EH (cell line): ENCODE measurements around the gene ACSM4.
A peak's percentile ranks its signal among the peaks of the same experiment; 100 is the strongest.
"Not testable (repeated sequence)": the region's sequence is repeated elsewhere in the genome, so short reads cannot be mapped to it uniquely, and the experiment has no call there.

ENCODE experiments used
- DNase-seq: peaks from one replicate; pipeline ENCODE4 v3.0.0-alpha.2; 2015; ENCODE audit warnings: low read depth

Gene ACSM4, protein sequence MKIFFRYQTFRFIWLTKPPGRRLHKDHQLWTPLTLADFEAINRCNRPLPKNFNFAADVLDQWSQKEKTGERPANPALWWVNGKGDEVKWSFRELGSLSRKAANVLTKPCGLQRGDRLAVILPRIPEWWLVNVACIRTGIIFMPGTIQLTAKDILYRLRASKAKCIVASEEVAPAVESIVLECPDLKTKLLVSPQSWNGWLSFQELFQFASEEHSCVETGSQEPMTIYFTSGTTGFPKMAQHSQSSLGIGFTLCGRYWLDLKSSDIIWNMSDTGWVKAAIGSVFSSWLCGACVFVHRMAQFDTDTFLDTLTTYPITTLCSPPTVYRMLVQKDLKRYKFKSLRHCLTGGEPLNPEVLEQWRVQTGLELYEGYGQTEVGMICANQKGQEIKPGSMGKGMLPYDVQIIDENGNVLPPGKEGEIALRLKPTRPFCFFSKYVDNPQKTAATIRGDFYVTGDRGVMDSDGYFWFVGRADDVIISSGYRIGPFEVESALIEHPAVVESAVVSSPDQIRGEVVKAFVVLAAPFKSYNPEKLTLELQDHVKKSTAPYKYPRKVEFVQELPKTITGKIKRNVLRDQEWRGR

DNA sequence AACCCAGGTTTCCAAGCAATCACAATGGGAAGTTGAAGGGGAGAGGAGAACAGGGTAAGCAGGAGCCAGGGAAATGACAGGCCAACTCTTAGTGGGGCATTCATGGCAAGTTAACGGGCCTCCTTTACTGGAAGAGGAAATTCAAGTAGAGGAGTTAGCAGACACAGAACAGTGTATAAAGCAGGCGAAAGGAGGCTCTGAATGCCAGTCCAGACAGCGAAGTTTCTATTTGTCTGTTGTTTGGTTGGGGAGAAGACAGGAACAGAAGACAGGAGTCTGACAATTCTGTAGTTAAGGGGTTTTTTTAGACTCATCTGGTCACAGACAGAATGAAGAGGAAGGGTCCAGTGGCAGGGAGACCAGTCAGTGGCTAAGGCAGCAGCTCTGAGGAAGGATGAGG lies at the start of gene ACSM4:
TSS of gene ACSM4 (plus strand) at position 301 of the 400 bp plus-strand sequence. CDS start 260 bp downstream, outside the sequence.
- no peak for DNase-seq

DNA sequence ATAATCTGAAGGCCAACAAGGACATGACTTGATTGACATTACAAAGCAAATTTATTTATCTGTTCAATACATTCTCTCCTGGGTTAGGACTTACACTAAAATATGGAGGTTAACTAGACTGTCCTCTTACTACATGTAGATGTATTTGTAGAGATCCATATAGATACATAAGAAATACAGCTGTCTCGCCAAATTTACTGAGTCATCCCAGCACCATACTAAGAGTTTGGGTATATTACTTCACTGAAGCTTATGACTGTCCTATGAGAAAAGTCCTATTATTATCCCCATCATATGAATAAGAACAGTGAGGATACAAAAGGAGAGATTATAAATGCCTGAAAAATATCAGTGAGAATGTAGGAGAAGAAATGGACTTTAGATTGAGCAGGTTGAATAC lies 44.8 kb upstream of the ACSM4 start:
- DNase-seq: no peak

DNA sequence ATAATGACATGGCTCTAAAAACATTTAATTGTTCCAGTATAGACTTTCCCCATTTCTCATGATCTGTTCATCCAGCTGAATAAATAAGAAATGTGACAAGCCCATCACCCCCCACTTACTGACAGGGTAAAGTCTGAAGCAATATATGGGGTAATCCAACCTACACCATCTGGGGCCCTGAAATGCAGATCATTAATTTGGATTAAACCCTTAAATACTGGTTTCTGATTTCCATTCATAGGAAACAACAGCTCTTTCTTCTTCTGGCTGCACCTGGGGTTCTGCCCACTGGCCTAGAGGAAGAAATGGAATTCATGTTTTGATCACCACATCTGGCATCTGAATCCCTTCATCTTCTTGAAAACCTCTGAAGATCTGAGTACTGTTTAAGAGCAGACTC lies 39.3 kb upstream of the ACSM4 start:
- DNase-seq: no peak

DNA sequence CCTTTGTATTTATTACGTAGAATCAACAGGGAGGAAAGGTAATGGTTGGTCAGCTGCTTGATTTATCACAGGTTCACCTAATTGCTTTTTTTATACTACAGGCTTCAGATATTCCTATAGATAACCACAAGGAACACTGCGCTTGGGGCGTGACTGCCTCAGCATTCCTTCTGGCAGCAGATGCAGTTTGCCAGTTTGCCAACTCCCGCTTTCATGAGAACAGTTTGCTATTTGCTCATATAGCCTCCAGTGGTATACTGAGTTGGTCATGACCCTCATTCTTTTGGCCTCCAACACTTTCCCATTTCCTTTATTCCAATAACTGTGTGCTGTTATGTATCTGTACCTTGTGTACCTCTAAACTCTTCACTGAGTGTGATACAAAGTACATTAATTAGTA lies 38.6 kb upstream of the ACSM4 start:
- no peak for DNase-seq

DNA sequence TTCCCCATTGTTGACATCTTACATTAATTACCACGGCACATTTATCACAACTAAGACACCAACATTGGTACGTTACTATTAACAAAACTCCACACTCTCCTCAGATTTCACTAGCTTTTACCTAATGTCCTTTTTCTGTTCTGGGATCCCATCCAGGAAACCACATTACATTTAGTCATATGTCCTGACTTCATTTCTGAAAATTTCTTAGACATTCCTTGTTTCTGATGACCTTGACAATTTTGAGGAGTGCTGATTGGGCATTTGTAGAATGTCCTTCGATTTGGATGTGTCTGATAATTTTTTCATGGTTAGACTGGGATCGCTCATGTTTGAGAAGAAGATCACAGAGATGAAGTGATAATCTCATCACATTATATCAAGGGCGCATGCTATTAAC lies 34.6 kb upstream of the ACSM4 start:
- DNase-seq: no peak

DNA sequence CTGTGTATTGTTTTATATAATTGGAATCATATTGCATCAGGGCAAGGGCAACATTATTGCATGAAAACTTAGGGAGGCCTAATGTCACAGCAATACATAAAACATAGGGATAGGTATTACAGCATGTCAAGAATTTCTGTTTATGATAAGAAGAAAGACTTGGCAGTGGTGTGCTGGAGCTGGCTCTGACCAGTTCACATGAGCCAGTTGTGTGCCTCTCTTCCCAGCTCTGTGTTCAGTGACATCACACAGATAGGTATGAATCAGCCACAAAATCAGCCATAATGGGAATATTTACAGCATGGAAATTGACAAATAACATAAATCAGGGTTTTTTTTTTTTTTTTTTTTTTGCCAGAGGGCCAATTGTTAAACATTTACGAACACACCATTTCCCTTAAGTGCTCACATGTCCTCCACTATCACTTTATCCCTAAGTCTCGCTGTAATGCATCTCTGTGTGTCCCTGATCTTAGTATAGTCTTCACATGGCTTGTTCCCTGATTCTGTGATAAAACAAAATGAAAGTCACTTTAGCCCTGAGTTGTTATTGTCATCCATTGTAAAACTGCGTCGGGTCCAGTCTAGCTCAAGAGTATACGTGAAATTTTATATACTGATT lies 31.9 kb upstream of the ACSM4 start:
- no peak for DNase-seq

DNA sequence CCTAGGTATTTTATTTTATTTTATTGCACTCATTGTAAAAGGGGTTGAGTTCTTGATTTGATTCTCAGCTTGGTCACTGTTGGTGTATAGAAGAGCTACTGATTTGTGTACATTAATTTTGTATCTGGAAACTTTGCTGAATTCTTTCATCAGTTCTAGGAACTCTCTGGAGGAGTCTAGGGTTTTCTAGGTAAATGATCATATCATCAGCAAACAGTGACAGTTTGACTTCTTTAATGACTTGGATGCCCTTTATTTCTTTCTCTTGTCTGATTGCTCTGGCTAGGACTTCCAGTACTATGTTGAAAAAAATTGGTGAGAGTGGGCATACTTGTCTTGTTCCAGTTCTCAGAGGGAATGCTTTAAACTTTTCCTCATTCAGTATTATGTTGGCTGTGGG lies 28.4 kb upstream of the ACSM4 start:
- not testable (repeated sequence) for DNase-seq

DNA sequence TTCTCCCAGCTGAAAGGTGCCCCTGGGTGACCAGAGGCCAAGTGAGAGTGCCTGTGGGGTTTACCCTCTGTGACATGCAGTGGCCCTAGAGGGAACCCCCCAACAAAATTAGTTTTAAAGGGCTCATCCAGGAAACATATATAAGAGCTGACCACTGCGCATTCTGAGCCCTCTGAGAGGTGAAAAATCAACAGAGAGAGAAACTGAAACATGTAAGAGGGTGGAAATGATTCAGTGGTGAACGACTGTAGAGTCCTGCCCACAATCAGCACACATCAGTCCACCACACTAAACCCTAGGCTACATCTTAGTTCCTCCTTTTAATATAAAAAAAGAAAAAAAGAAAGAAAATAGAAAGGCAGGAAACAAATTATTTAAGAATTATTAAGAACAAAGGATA lies 21.0 kb upstream of the ACSM4 start:
- DNase-seq: no peak

DNA sequence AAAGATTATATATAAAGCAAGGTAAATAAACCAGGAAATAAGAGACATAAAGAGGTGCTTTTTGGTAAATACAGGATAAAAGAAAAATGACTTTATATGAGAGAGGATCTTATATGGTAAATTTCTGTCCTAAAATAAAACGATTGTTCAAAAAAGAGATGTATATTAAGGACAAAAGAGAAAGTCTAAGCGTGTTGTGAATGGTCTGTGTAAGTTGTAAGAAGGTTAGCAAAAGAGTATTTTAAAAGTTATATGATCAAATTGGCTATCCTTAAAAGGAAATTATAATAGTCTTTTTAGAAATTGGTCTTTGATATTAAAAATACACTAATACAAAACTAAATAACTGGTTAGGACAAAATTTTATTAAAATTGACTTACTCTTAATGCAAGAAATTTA lies 14.1 kb upstream of the ACSM4 start:
- no peak for DNase-seq

DNA sequence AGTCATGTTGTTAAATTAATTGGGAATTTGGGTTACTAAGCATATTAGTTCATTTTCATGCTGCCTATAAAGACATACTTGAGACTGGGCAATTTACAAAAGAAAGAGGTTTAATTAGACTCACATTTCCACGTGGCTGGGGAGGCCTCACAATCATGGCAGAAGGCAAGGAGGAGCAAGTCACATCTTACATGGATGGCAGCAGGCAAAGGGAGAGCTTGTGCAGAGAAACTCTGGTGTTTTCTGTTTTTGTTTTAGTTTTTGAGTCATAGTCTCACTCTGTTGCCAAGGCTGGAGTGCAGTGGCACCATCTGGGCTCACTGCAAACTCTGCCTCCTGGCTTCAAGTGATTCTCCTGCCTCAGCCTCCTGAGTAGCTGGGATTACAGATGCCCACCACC lies 13.3 kb upstream of the ACSM4 start:
- not testable (repeated sequence) for DNase-seq

DNA sequence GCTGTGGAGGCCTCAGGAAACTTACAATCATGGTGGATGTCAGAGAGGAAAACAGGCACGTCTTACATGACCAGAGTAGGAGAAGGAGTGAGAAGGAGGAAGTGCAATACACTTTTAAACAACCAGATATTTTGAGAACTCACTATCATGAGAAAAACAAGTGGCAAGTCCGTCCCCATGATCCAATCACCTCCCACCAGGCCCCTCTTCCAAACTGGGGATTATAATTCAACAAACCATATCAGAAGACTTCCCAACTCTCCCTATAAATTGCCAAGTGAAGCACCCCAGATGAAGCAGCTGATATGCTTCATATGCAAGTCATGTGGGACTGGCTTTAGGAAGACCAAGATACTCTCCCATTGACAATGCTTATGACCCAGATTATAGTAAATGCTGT lies 11.6 kb upstream of the ACSM4 start:
- DNase-seq: no peak

DNA sequence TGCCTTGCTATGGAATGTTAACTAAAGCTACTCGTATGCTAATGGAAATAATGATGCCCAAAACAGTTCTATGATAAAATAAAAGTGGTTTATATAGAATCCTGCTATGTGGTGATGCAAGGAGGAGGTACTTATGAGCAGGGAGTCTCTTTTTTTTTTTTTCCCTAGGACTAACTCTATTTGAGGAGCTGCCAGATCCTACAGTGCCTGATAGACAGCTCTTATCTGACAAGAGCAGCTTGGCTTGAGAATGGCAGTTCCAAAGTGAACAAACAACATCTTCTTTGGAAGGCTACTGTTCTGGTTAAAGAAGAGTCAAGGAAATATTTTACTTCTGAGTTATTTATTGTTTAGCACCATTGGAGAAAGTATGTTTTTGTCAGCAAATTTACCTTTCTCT lies 10.2 kb upstream of the ACSM4 start:
- no peak for DNase-seq

DNA sequence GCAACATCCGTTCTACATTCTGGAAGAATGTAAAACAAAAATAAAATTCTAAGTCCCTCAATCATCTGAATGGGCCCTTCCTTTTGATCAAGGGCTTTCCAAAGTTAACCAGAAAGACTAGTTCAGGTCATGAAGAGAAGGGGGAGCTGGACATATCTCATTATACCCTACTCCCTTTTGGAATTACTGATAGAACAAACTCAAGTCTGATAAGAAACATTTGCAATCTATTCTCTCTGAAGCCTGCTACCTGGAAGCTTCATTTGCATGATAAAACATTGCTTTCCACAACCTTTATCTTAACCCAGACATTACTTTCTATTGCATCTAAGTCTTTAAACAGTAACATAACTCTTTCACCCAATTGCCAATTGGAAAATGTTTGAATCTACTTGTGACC lies 8.3 kb upstream of the ACSM4 start:
- DNase-seq: no peak

DNA sequence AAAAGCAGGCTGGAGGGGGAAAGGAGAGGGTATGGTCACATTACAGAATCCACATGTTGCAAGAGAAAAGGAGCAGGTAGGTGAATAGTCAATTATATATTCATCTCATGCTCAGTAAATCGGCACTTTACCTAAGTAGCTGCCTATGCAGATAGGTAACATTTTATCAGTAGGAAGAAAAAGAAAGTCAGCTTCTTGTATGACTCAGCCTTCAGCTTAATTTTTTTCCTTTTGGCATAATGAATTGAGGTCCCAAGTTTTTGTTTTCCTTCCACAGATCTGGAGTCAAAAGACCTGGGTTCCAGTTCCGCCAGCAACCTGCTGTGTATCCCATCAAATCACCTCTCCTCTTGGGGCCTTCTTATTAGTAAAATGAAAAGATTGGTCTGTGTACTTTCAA lies 6.0 kb upstream of the ACSM4 start:
- DNase-seq: no peak

DNA sequence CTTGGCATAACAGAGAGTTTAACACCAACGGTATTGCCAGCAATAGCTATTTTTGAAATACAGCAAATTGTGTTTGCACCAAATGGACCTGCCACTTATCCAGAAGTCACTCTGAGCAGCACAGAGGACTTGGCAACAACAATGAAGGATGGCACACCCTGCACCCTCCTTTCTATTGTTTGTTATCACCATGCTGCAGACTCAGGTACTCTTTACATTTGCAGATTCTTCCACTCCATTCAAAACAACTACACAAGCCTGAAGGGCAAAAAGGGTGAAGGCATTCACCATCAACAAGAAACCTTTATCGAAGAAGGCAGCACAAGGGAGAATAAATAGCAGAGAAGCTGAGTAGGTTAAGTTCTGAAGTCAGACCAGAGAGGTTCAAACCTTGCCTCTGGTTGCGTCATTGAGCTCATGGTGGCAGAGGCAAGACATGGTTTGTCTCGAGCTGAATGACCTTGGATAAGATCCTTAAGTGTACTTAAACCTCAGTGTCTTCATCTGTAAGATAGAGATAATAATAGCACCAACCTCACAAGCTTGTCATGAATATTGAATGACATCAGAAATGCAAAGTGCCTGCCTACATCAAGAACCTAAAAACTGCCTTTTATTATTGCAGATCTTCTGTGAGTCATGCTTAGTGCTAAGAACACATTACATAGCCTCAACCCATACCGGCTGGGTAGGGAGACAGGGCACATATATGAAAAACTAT lies 1.4 kb upstream of the ACSM4 start:
- no peak for DNase-seq

DNA sequence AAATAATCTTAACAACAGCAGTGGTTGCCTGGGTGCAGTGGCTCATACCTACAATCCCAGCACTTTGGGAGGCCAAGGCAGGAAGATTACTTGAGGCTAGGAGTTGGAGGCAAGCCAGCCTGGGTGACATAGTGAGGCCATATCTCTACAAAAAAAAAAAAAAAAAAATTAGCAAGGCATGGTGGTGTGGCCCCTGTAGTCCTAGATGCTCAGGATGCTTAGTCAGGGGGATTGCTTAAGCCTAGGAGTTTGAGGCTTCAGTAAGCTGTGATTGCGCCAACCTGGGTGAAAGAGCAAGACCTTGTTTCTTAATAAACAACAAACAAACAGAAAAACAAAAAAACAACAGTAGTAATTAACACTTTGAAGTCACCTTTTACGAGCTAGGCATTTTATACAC lies 642 bp upstream of the ACSM4 start:
- DNase-seq: no peak

DNA sequence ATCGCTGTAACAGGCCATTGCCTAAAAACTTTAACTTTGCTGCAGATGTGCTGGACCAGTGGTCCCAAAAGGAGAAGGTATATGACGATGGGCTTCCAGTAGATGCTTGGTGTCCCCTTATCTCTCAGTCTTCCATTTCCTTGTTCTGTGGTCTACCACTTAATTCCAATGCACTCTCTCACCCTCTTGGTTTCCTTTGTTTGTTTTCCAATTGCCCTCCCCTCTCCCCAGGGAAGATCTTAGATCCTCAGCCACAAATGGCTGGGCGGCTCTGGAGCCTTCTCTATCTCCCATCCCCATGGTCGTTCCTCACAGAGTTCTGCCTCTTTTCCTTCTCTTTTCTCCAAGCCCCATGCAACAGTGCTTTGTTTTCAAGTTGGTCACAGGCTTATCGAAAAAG lies 584 bp downstream of the ACSM4 start:
- no peak for DNase-seq

DNA sequence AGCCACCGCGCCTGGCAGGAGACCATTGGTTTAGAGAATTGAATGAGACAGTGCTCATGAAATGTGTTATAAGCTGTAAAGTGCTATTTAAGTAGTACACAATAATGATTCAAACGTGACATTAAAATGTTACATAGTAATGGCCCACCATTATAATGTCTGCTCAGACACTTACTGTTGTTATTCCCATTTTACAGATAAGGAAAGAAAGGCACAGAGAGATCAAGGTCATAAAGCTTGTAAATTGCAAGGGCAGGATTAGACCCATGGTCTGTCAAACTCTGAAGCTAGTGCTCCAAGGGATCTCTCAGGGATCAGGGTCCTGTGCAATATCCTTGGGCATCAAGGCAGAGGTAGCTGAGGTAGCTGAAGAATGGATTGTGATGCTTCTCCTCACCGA lies 6.2 kb downstream of the ACSM4 start:
- DNase-seq: no peak

DNA sequence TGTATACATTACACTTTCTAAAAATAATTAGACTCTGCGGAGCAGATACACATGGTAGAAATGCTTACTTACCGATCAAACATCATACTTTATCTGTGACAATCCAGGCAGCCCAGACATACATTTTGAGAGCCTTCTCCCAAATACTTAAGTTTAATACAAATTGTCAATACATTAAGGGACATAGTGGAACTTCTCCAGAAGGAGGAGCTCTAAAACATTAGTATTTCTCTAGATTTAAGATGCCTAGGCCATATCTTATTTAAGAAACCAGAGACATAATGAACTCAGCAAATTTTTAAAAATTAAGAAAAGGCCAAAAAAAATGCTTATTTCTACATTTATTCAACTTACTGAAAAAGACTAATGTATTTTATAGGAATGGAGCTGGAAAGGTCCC lies 16.1 kb downstream of the ACSM4 start:
- peak; percentile 3 for DNase-seq

DNA sequence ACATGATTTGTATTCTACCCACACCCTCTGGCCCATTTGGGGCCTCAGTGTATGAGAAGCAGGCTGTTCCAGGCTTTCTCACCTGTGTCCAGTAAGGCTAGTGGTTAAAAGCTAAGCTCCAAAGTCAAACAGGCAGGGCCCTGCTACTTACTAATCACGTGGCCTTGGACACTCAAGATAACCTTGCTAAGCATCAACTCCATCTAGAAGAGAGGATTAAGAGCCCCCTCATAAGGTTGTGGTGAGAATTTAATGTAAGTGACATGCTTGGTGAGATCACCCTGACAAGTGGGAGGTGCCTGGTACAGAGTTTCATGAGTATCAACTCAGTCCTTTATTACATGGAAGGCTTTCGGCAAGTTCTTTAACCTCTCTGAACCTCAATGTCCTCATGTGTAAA lies 17.8 kb downstream of the ACSM4 start:
- DNase-seq: no peak

DNA sequence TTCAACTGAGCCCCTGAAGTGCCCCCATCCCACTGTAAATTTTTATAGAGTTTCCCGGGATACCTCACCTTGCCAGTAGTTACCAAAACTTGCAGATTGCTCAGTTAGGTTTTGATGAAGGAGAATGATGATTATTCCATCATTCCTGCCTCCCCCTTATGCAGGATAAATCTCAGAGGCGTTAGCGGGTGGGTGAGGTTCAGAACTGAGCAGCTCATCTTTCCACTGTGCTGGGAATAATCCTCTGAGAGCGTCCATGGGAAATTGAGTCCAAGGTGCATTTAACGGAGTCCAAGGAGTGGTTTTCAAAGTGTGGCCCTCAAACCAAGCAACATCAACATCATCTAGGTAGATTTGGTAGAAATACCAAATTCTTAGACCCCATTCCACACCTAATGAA lies 18.7 kb downstream of the ACSM4 start:
- DNase-seq: no peak

DNA sequence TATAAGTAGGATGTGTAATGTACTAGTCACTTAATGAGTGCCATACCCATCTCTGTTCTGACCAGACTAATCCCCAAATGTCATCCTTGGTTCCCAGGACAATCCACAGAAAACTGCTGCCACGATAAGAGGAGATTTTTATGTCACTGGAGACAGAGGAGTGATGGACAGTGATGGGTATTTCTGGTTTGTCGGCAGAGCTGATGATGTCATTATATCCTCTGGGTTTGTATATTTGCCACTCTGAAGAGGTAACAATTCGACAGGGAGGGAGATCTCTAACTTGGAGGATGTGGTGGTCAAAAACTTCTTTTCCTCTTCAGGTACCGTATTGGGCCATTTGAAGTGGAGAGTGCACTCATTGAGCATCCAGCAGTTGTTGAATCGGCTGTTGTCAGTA lies 20.3 kb downstream of the ACSM4 start:
- DNase-seq: no peak

DNA sequence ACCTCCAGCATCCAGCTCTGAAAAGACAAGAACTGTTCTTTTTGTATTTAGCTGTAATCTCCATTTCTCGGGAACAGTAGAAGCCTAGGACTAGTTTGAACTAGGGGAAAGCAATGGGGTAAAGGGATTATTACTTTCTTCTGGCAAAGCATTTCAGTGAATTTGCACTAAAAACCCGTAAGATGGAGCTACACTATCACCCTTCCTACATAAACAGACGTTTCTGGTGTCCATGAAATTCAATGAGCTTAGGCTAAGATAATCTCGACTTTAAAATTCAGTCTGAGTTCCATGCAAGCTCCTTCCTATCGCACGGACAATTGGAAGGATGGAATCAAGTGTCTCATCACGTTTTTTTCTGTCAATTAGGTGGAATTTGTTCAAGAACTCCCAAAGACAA lies 24.0 kb downstream of the ACSM4 start:
- peak; percentile 6 for DNase-seq
